Muscle layer of colon (tissue), 2 donors: Measurements from ENCODE around the gene GPRC6A.

Source experiments
- H3K27ac ChIP-seq: one replicate; pipeline ENCODE4 v1.7.0; 2013; ENCODE audit warnings: low read depth, mild to moderate bottlenecking, low read length, moderate library complexity
- H3K27me3 ChIP-seq, 2 donors: one replicate each; pipeline ENCODE4 v1.7.0; 2013; ENCODE audit warnings: low read length in 2 of 2, mild to moderate bottlenecking in 2 of 2; ENCODE audit not compliant: insufficient read depth in 2 of 2, control insufficient read depth in 1 of 2
- H3K36me3 ChIP-seq: one replicate; pipeline ENCODE4 v1.7.0; 2013; ENCODE audit warnings: mild to moderate bottlenecking, low read length; ENCODE audit not compliant: insufficient read depth
- H3K4me1 ChIP-seq: one replicate; pipeline ENCODE4 v1.7.0; 2013; ENCODE audit warnings: mild to moderate bottlenecking, low read length; ENCODE audit not compliant: insufficient read depth
- H3K4me3 ChIP-seq, 2 donors: one replicate each; pipeline ENCODE4 v1.7.0; 2013; ENCODE audit warnings: low read length in 2 of 2, low read depth in 1 of 2, mild to moderate bottlenecking in 1 of 2, moderate library complexity in 1 of 2
- H3K9ac ChIP-seq: one replicate; pipeline ENCODE4 v1.7.0; 2013; ENCODE audit warnings: low read length
- H3K9me3 ChIP-seq: one replicate; pipeline ENCODE4 v1.7.0; 2013; ENCODE audit warnings: mild to moderate bottlenecking, low read length
- donor health status: abdominal sarcoma.
- donor health status: Adenocarcinoma of cecum.

The GPRC6A gene

GRCh38 chr6:116828983-116829382, at the start of gene GPRC6A:
Gene GPRC6A (minus strand): TSS chr6:116829083. CDS start chr6:116829013, 70 bp downstream.
- H3K27ac ChIP-seq, result no peak within 1 kb of the TSS
- H3K4me3 ChIP-seq, result no peak within 1 kb of the TSS
- no peaks in the 10 kb centered on the region for H3K27me3 ChIP-seq
- no peak within 1 kb of the TSS for H3K9ac ChIP-seq
- no peaks in the 10 kb centered on the region for H3K9me3 ChIP-seq
- no peaks in the 10 kb centered on the region for H3K36me3 ChIP-seq
- no peaks in the 10 kb centered on the region for H3K4me1 ChIP-seq

DNA sequence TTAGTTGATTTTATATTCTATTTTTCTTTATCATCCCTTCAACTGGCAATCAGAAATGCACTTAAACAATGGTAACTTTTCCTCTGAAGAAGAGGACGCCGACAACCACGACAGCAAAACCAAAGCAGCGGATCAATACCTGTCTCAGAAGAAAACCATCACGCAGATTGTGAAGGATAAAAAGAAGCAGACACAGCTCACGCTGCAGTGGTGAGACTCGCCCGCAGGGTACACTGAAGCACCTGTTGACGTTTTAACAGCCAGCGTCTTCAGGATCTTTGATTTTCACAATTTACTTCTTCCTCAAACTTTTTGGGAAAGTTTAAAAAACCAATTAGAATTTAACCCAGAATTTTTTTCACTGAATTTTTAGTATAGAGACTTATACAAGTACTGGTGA, 48.9 kb upstream of the GPRC6A start:
- Histone ChIP-seq H3K9me3 (no peaks in the 10 kb centered on the region), H3K27ac (no peak overlapping the region), H3K27me3 (peaks cover 10 to 22% of the 10 kb centered on the region in 2 donors), H3K9ac (no peak overlapping the region), H3K4me1 (no peaks in the 10 kb centered on the region), H3K36me3 (no peaks in the 10 kb centered on the region), H3K4me3 (no peak overlapping the region)

DNA sequence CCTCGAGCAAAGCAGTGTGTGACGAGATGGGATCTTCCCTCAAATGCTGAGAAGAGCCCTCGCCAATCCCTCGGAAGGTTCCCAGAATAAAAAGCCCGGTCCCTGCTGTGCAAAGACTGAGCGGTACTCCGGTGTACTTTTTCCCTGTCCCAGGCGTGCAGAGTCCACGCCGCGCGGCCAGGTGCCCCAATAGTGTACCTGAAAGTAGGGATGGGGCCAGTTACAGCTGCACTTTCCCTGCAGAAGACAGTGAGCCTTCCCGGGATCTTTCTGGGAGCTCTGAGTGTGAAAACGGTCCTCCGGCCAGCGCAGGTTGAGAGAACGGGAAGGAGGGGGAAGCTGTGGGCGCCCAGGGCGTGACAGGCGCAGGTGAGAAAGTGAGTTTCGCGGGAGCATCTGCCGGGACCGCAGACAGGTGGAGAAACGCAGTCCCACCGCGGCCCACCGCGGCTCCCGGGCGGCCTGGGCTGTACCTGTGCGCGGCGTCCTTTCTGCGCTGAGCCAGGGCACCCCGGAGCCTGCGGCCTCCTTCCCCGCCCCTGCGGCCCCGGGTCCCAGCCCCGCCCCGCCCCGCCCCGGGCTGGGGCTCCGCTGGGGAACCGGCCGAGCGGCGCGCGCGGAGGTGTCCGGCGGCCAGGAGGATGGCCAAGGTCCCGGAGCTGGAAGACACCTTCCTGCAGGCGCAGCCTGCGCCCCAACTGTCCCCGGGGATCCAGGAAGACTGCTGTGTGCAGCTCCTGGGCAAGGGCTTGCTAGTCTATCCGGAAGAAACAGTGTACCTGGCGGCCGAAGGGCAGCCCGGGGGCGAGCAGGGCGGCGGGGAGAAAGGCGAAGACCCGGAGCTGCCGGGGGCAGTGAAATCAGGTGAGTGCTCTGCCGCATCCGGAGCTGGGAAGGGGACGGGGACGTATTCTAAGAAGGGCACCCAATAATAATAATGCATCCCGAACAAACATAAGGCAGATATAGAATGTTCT, 48.0 kb upstream of the GPRC6A start, which contains the start of gene RFX6:
TSS of gene RFX6 (plus strand) at position 608 of the 977 bp plus-strand sequence. CDS start at position 642, 34 bp downstream.
- no peaks in the 10 kb centered on the region for H3K9me3 ChIP-seq
- no peaks in the 10 kb centered on the region for H3K4me1 ChIP-seq
- H3K4me3 ChIP-seq, result no peak within 1 kb of the TSS
- H3K27ac ChIP-seq, result no peak within 1 kb of the TSS
- H3K36me3 ChIP-seq, result no peaks in the 10 kb centered on the region
- no peak within 1 kb of the TSS for H3K9ac ChIP-seq
- H3K27me3 ChIP-seq, result peaks cover 10 to 22% of the 10 kb centered on the region in 2 donors

DNA sequence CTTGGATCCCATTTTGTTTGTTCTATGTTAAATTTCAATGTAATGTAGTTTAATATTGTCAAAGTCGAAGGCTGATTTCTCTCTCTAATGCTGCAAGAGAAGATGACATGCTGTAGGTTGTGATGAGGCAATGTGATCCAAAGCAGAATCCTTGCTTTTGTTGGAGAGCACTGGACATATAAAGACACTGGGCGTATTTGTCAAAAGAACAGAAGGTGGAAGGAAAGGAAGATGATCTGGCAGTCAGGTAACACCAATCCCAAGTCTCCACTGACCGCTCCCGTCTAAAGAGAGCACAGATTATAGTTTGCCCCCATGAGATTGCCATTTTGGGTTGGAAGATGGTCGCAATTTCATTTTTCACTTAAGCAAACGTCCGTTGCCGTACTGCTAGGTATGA, 47.2 kb upstream of the GPRC6A start:
- Histone ChIP-seq H3K27me3 (peaks cover 10 to 22% of the 10 kb centered on the region in 2 donors), H3K27ac (no peak overlapping the region), H3K36me3 (no peaks in the 10 kb centered on the region), H3K9ac (no peak overlapping the region), H3K4me1 (no peaks in the 10 kb centered on the region), H3K9me3 (no peaks in the 10 kb centered on the region), H3K4me3 (no peak overlapping the region)

GRCh38 chr6:116872771-116873170, 43.9 kb upstream of the GPRC6A start:
- peaks cover 10 to 22% of the 10 kb centered on the region in 2 donors for H3K27me3 ChIP-seq
- H3K4me3 ChIP-seq, result no peak overlapping the region
- H3K9ac ChIP-seq, result no peak overlapping the region
- no peak overlapping the region for H3K27ac ChIP-seq
- H3K9me3 ChIP-seq, result no peaks in the 10 kb centered on the region
- H3K4me1 ChIP-seq, result no peaks in the 10 kb centered on the region
- no peaks in the 10 kb centered on the region for H3K36me3 ChIP-seq

DNA sequence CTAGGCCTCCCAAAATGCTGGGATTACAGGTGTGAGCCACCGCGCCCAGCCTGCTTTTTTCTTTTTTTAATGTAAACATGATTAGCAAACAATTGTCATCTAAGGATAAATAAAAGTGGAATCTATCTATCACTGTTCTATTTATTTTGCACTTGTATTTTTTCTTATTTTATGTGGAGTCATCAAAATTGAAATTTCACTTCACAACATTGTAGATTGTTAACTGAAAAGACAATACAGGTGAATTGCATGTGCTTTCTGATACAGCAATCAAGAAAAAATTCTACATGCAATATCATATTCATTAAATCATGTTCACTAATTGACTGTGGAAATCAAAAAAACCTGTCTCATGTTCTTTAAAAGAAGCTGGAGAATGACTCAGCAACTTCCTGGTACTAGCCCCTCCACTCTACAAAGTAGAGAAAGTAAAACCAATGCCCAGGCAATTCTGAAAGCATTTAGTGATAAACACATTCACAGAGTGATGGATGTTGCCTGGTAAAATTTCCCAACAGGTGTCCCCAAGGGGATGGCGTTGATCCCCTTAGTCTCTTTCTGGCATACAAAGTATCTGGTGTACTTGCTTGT, 37.5 kb upstream of the GPRC6A start:
- Histone ChIP-seq H3K4me1 (no peaks in the 10 kb centered on the region), H3K9ac (no peak overlapping the region), H3K9me3 (no peaks in the 10 kb centered on the region), H3K36me3 (no peaks in the 10 kb centered on the region), H3K27me3 (no peaks in the 10 kb centered on the region), H3K4me3 (no peak overlapping the region), H3K27ac (no peak overlapping the region)

GRCh38 chr6:116859264-116859663, 30.4 kb upstream of the GPRC6A start:
- no peaks in the 10 kb centered on the region for H3K36me3 ChIP-seq
- H3K9me3 ChIP-seq, result peaks cover 4% of the 10 kb centered on the region
- H3K27ac ChIP-seq, result no peak overlapping the region
- no peaks in the 10 kb centered on the region for H3K4me1 ChIP-seq
- no peaks in the 10 kb centered on the region for H3K27me3 ChIP-seq
- H3K9ac ChIP-seq, result no peak overlapping the region
- no peak overlapping the region for H3K4me3 ChIP-seq

- H3K4me1 ChIP-seq, result no peaks in the 10 kb centered on the region
- H3K9ac ChIP-seq, result no peak overlapping the region
- H3K27ac ChIP-seq, result no peak overlapping the region
- no peak overlapping the region for H3K4me3 ChIP-seq
- no peaks in the 10 kb centered on the region for H3K36me3 ChIP-seq
- H3K9me3 ChIP-seq, result peaks cover 4% of the 10 kb centered on the region
- H3K27me3 ChIP-seq, result no peaks in the 10 kb centered on the region
Measured at GRCh38 chr6:116858060-116858459, 29.2 kb upstream of the GPRC6A start.

DNA sequence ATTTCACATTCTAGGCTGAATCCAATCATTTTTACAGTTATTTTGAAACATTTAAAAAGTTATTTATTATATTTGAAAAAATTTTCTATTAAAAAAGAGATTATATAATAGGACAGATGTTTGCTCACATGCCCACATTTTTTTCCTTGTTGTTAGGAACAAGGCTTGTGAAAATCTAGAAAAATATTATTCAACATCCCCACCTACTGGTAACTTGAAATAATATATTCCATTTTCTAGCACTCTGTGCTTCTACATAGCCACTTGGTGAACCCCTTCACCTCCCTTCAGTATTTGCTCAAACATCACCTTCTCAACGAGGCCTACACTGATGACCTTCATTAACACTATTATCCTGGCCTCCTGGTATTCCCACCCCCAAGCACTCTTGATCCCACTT, 18.3 kb upstream of the GPRC6A start:
- Histone ChIP-seq H3K4me1 (no peaks in the 10 kb centered on the region), H3K36me3 (no peaks in the 10 kb centered on the region), H3K9me3 (no peaks in the 10 kb centered on the region), H3K9ac (no peak overlapping the region), H3K27me3 (no peaks in the 10 kb centered on the region), H3K4me3 (no peak overlapping the region), H3K27ac (no peak overlapping the region)

DNA sequence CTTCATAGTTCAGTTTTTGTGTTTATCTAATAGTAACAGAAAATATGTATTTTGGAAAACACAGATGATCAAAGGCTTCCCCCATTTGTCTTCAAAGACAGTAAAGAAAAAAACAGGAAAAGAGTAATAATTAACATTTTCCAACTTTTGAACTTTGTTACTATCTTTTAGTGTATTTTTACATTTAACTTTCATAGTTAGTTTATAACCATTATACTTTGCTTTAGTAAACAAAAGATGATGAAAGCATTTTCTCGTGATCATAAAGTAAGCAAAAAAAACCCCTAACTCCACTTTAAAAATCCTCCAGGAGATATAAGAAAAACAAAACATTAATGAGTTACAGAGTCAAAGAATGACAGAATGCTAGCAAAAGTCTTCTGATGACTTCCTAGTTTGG, 13.6 kb upstream of the GPRC6A start:
- H3K9ac ChIP-seq, result no peak overlapping the region
- H3K27ac ChIP-seq, result no peak overlapping the region
- no peaks in the 10 kb centered on the region for H3K36me3 ChIP-seq
- no peaks in the 10 kb centered on the region for H3K4me1 ChIP-seq
- H3K4me3 ChIP-seq, result no peak overlapping the region
- H3K27me3 ChIP-seq, result no peaks in the 10 kb centered on the region
- H3K9me3 ChIP-seq, result no peaks in the 10 kb centered on the region

DNA sequence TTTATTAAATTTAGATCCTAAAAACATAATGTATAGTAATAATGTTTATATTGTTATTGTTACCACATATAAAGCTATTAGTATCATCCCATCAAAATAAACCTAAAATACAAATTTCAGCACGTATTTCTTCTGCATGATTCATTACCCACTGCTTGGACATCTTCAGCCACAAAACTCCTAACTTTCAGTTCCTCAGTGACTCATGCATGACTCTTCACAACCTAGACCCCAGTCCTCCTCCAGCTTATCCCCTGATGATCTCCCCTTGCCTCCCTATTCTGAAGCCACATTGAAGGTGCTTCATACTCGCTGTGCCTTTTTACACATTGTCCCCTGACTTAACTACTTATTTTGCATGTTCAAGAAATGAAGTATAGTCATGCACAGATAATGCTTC, 11.2 kb upstream of the GPRC6A start:
- no peak overlapping the region for H3K9ac ChIP-seq
- H3K4me3 ChIP-seq, result no peak overlapping the region
- no peaks in the 10 kb centered on the region for H3K9me3 ChIP-seq
- no peak overlapping the region for H3K27ac ChIP-seq
- H3K36me3 ChIP-seq, result no peaks in the 10 kb centered on the region
- no peaks in the 10 kb centered on the region for H3K4me1 ChIP-seq
- no peaks in the 10 kb centered on the region for H3K27me3 ChIP-seq
